C4-2B (cell line): ENCODE measurements around the gene B3GAT2.

ENCODE experiments used
- CTCF ChIP-seq: fragments of 450-650 bp; conservative IDR thresholded peaks from 2 replicates; pipeline ENCODE4 v1.5.1; 2017; ENCODE audit warnings: mild to moderate bottlenecking
- ZFX ChIP-seq: fragments of 450-650 bp; IDR thresholded peaks from 2 replicates; pipeline ENCODE4 v1.6.1; 2017

- TF ChIP-seq CTCF (no peak), ZFX (no peak)
These were observed 391 bp upstream of the B3GAT2 start for GRCh38 chr6:70957284-70957617.
